Calu3 (cell line): Measurements from ENCODE around the gene SRSF3. TPM values are rescaled to one million over a fixed set of nuclear protein-coding genes. Genes with fewer than 3 reads are reported as not detected.
A peak's percentile ranks its signal among the peaks of the same experiment; 100 is the strongest.
"Not testable (repeated sequence)": the region's sequence is repeated elsewhere in the genome, so short reads cannot be mapped to it uniquely, and the experiment has no call there.

ENCODE experiments used
- BruUV-seq: library from RNA; stranded (reverse); fragments of 400-500 nt; replicated peaks from 2 replicates; lab custom pipeline; 2021; lab: Mats Ljungman, UMichigan
- CTCF ChIA-PET: fragments of 300-600 bp; sonication (Branson Sonifier 250); formaldehyde crosslinking; loops from one replicate; lab custom pipeline; 2022; ENCODE audit warnings: antibody characterized with exemption; lab: Charles Lee
- DNase-seq: peaks from one replicate; pipeline ENCODE4 v3.0.0; 2022
- H3K27ac Mint-ChIP-seq: one replicate; pipeline ENCODE4 v1.8.0; 2022; ENCODE audit warnings: mixed read lengths; ENCODE audit not compliant: unreplicated experiment
- H3K27me3 Mint-ChIP-seq: one replicate; pipeline ENCODE4 v1.8.0; 2022; ENCODE audit warnings: mixed read lengths; ENCODE audit not compliant: unreplicated experiment
- H3K36me3 Mint-ChIP-seq: one replicate; pipeline ENCODE4 v1.8.0; 2022; ENCODE audit warnings: mild to moderate bottlenecking, moderate library complexity, mixed read lengths; ENCODE audit not compliant: insufficient read depth, unreplicated experiment
- H3K4me1 Mint-ChIP-seq: one replicate; pipeline ENCODE4 v1.8.0; 2022; ENCODE audit warnings: mild to moderate bottlenecking, low read depth, mixed read lengths; ENCODE audit not compliant: unreplicated experiment
- H3K4me3 Mint-ChIP-seq: one replicate; pipeline ENCODE4 v1.8.0; 2022; ENCODE audit warnings: mild to moderate bottlenecking, low read depth, moderate library complexity, mixed read lengths; ENCODE audit not compliant: unreplicated experiment
- H3K9me3 Mint-ChIP-seq: one replicate; pipeline ENCODE4 v1.8.0; 2022; ENCODE audit warnings: low read depth, mixed read lengths; ENCODE audit not compliant: unreplicated experiment
- CTCF ChIP-seq: fragments of 200-600 bp; IDR thresholded peaks from one replicate; pipeline ENCODE4 v1.8.0; 2022; ENCODE audit warnings: antibody characterized with exemption; ENCODE audit not compliant: unreplicated experiment
- intact Hi-C: fragments of 100-400 bp; cut with micrococcal nuclease; formaldehyde crosslinking; loops from one replicate; pipeline ENCODE4 v1.10.0; 2022; ENCODE audit not compliant: unreplicated experiment
- total RNA-seq: library from RNA; stranded (reverse); gene quantifications from 2 replicates; pipeline ENCODE4 v1.2.3, GENCODE V29; 2022

Gene SRSF3
- total RNA-seq, 1 experiment from 2014 or later = 370 TPM

- Mint-ChIP-seq H3K4me1 (peaks cover 32% of the 10 kb centered on the region), H3K36me3 (peaks cover 20% of the 10 kb centered on the region), H3K27ac (no peak overlapping the region), H3K4me3 (no peak overlapping the region), H3K9me3 (no peaks in the 10 kb centered on the region), H3K27me3 (no peaks in the 10 kb centered on the region)
- no TSS peak for BruUV-seq
- CTCF ChIA-PET = interaction anchor here (0.7 kb wide), 1 partner anchor 10 kb away, joined by 3 read pairs; no protein-coding TSS in a partner anchor
- DNase-seq = no peak
- no peak for TF ChIP-seq CTCF
- intact Hi-C loops = no loop called here
These were observed 12.4 kb upstream of the SRSF3 start for GRCh38 chr6:36581716-36582115.

- BruUV-seq = no TSS peak
- CTCF ChIA-PET = interaction anchor here (1.2 kb wide), 1 partner anchor 23 kb away, joined by 3 read pairs; no protein-coding TSS in a partner anchor
- no peak overlapping the region for H3K27ac Mint-ChIP-seq
These were observed 7.6 kb upstream of the SRSF3 start for GRCh38 chr6:36586606-36587005.

GRCh38 chr6:36589025-36589400 is 5.1 kb upstream of the SRSF3 start:
- H3K27me3 Mint-ChIP-seq, DNase-seq, BruUV-seq, intact Hi-C loops, H3K9me3 Mint-ChIP-seq, H3K27ac Mint-ChIP-seq, CTCF ChIA-PET, H3K4me3 Mint-ChIP-seq: not testable (repeated sequence)
- H3K36me3 Mint-ChIP-seq = peaks cover 15% of the 10 kb centered on the region
- H3K4me1 Mint-ChIP-seq = peaks cover 33% of the 10 kb centered on the region

More at GRCh38 chr6:36586606-36587005, 7.6 kb upstream of the SRSF3 start:
- H3K4me1 Mint-ChIP-seq = peaks cover 17% of the 10 kb centered on the region
- H3K9me3 Mint-ChIP-seq = no peaks in the 10 kb centered on the region
- H3K4me3 Mint-ChIP-seq = no peak overlapping the region
- intact Hi-C loops = no loop called here
- DNase-seq = no peak
- H3K36me3 Mint-ChIP-seq = no peaks in the 10 kb centered on the region
- no peaks in the 10 kb centered on the region for H3K27me3 Mint-ChIP-seq
- no peak for TF ChIP-seq CTCF

GRCh38 chr6:36590237-36590636 is 3.9 kb upstream of the SRSF3 start:
- BruUV-seq = no TSS peak
- H3K4me3 Mint-ChIP-seq = peak overlapping the region; percentile 25
- peaks cover 14% of the 10 kb centered on the region for H3K27me3 Mint-ChIP-seq
- H3K36me3 Mint-ChIP-seq = peaks cover 27% of the 10 kb centered on the region
- H3K9me3 Mint-ChIP-seq = no peaks in the 10 kb centered on the region
- peak overlapping the region; percentile 70 for H3K27ac Mint-ChIP-seq
- no peak for TF ChIP-seq CTCF
- peak; percentile 72 for DNase-seq
- intact Hi-C loops = loop anchor here (5.0 kb wide), 1 partner anchor 148 kb away; the partner anchor contains the start of genes KCTD20 and PXT1
- CTCF ChIA-PET = interaction anchor here (1.0 kb wide), 1 partner anchor 10 kb away, joined by 3 read pairs; no protein-coding TSS in a partner anchor
- H3K4me1 Mint-ChIP-seq = peaks cover 39% of the 10 kb centered on the region

- no peaks in the 10 kb centered on the region for H3K9me3 Mint-ChIP-seq
These were observed 1.9 kb upstream of the SRSF3 start for GRCh38 chr6:36592221-36592655.

More at GRCh38 chr6:36592221-36592655, 1.9 kb upstream of the SRSF3 start:
- DNase-seq = no peak
- peak overlapping the region; percentile 29 for H3K4me3 Mint-ChIP-seq
- BruUV-seq = no TSS peak
- peak overlapping the region; percentile 89 for H3K27ac Mint-ChIP-seq
- peaks cover 47% of the 10 kb centered on the region for H3K36me3 Mint-ChIP-seq
- peaks cover 39% of the 10 kb centered on the region for H3K4me1 Mint-ChIP-seq
- intact Hi-C loops = loop anchor here (5.0 kb wide), 1 partner anchor 150 kb away; the partner anchor contains the start of genes KCTD20 and PXT1
- CTCF ChIA-PET = interaction anchor here (0.6 kb wide), 1 partner anchor 10 kb away, joined by 3 read pairs; no protein-coding TSS in a partner anchor
- H3K27me3 Mint-ChIP-seq = peaks cover 14% of the 10 kb centered on the region
- TF ChIP-seq CTCF = no peak
